Measurements from ENCODE around the gene SDC4. TPM values are rescaled to one million over a fixed set of nuclear protein-coding genes. Genes with fewer than 3 reads are reported as not detected.
A peak's percentile ranks its signal among the peaks of the same experiment; 100 is the strongest.

SDC4 gene
- total and polyA plus RNA-seq, 9 of the 15 experiments (the other 6 are each of a cell fraction or from before 2014, with no cell fraction given): 2.1 to 10.7 (median 6.3) TPM

- TF ChIP-seq TAF7 (tag; IDR thresholded peaks at IDR 0.05): no peak
- no peak for TF ChIP-seq NFXL1 (CRISPR knock-in tag; IDR thresholded peaks at IDR 0.05)
- TF ChIP-seq CEBPB (tag; IDR thresholded peaks at IDR 0.05): no peak
- no peak for TF ChIP-seq GATAD2B (IDR thresholded peaks at IDR 0.05; ENCODE audit: borderline replicate concordance)
- TF ChIP-seq ZNF518B (CRISPR knock-in tag; IDR thresholded peaks at IDR 0.05): no peak
- no peak for TF ChIP-seq TCFL5 (CRISPR knock-in tag; conservative IDR thresholded peaks at IDR 0.05)
- TF ChIP-seq LARP7 (IDR thresholded peaks at IDR 0.05): no peak
- TF ChIP-seq ELK3 (CRISPR knock-in tag; IDR thresholded peaks at IDR 0.05): no peak
- no peak for TF ChIP-seq RFX1 (IDR thresholded peaks at IDR 0.05)
- TF ChIP-seq ZNF316 (IDR thresholded peaks at IDR 0.05): no peak
- no peak for TF ChIP-seq GABPB2 (CRISPR knock-in tag; conservative IDR thresholded peaks at IDR 0.05)
- TF ChIP-seq AFF1 (IDR thresholded peaks at IDR 0.05; ENCODE audit: low read depth in 1 of 2, partially characterized antibody in 2 of 2): no peak
- TF ChIP-seq CXXC5 (CRISPR knock-in tag; IDR thresholded peaks at IDR 0.05): peak; percentile 41
- TF ChIP-seq TAF15 (IDR thresholded peaks at IDR 0.05; ENCODE audit: low read depth, low read length): no peak
- TF ChIP-seq MNT (conservative IDR thresholded peaks at IDR 0.05): no peak
Observed at GRCh38 chr20:45311589-45312211, 36.5 kb downstream of the SDC4 start (continued).

Data from K562 (cell line).